GM23338 (cell line): ENCODE data around the gene ARPC1A. TPM values are rescaled to one million over a fixed set of nuclear protein-coding genes. Genes with fewer than 3 reads are reported as not detected.

Source experiments
- ATAC-seq: fragments of 200-7000 bp; cut with Tn5 transposase; 3 replicates; pipeline ENCODE4 v1.9.1; 2020
- DNase-seq: peaks from one replicate; pipeline ENCODE4 v3.0.0-alpha.2; 2015; ENCODE audit warnings: low spot score
- H2AFZ ChIP-seq: fragments of 200-600 bp; sonication (generic); 2 replicates; pipeline ENCODE4 v1.8.0; 2016; ENCODE audit warnings: antibody characterized with exemption, mild to moderate bottlenecking, moderate library complexity
- H3F3A ChIP-seq: fragments of 200-600 bp; sonication (generic); replicated peaks from 2 replicates; pipeline ENCODE4 v1.8.0; 2017; ENCODE audit warnings: antibody characterized with exemption, mixed run types, low read depth
- H3K27ac ChIP-seq: fragments of 200-600 bp; sonication (generic); 2 replicates; pipeline ENCODE4 v1.6.1; 2016; ENCODE audit warnings: low read depth
- H3K27me3 ChIP-seq: fragments of 200-600 bp; sonication (generic); 2 replicates; pipeline ENCODE4 v1.8.0; 2016; ENCODE audit warnings: mild to moderate bottlenecking, mixed run types, moderate library complexity; ENCODE audit not compliant: insufficient read depth
- H3K36me3 ChIP-seq: fragments of 200-600 bp; sonication (generic); 2 replicates; pipeline ENCODE4 v1.8.0; 2016; ENCODE audit warnings: mild to moderate bottlenecking; ENCODE audit not compliant: insufficient read depth
- H3K4me1 ChIP-seq: fragments of 200-600 bp; sonication (generic); 2 replicates; pipeline ENCODE4 v1.8.0; 2016; ENCODE audit warnings: mild to moderate bottlenecking, moderate library complexity; ENCODE audit not compliant: insufficient read depth
- H3K4me2 ChIP-seq: fragments of 200-600 bp; sonication (generic); 2 replicates; pipeline ENCODE4 v1.7.1; 2017; ENCODE audit warnings: mixed run types
- H3K4me3 ChIP-seq: fragments of 200-600 bp; sonication (generic); 2 replicates; pipeline ENCODE4 v1.6.1; 2016; ENCODE audit warnings: mixed run types
- H3K79me2 ChIP-seq: fragments of 200-600 bp; sonication (generic); replicated peaks from 2 replicates; pipeline ENCODE4 v1.8.0; 2017; ENCODE audit warnings: mild to moderate bottlenecking; ENCODE audit not compliant: insufficient read depth
- H3K9me2 ChIP-seq: fragments of 200-600 bp; sonication (generic); 2 replicates; pipeline ENCODE4 v1.8.0; 2017; ENCODE audit not compliant: insufficient read depth
- H4K20me1 ChIP-seq: fragments of 200-600 bp; sonication (generic); replicated peaks from 2 replicates; pipeline ENCODE4 v1.8.0; 2017; ENCODE audit warnings: mild to moderate bottlenecking; ENCODE audit not compliant: insufficient read depth
- H3K27ac Mint-ChIP-seq: 2 replicates; pipeline ENCODE4 v1.8.0; 2020; ENCODE audit warnings: inconsistent platforms, mild to moderate bottlenecking, moderate library complexity, mixed read lengths
- H3K27me3 Mint-ChIP-seq: 3 replicates; pipeline ENCODE4 v1.8.0; 2022; ENCODE audit warnings: low read depth, mild to moderate bottlenecking, moderate library complexity, mixed read lengths, inconsistent platforms; ENCODE audit not compliant: insufficient read depth, poor library complexity
- H3K36me3 Mint-ChIP-seq: 3 replicates; pipeline ENCODE4 v1.8.0; 2021; ENCODE audit warnings: low read depth, mild to moderate bottlenecking, inconsistent platforms, moderate library complexity, mixed read lengths
- H3K4me1 Mint-ChIP-seq: 3 replicates; pipeline ENCODE4 v1.8.0; 2020; ENCODE audit warnings: mild to moderate bottlenecking, inconsistent platforms, mixed read lengths
- H3K4me3 Mint-ChIP-seq: 3 replicates; pipeline ENCODE4 v1.8.0; 2021; ENCODE audit warnings: moderate library complexity, mild to moderate bottlenecking, inconsistent platforms, mixed read lengths
- H3K9me3 Mint-ChIP-seq: 3 replicates; pipeline ENCODE4 v1.8.0; 2020; ENCODE audit warnings: moderate library complexity, mild to moderate bottlenecking, inconsistent platforms, mixed read lengths
- CREB1 ChIP-seq: fragments of 250-450 bp; sonication (Bioruptor Pico); IDR thresholded peaks from 2 replicates; pipeline ENCODE4 v1.5.0; 2020; ENCODE audit warnings: low read depth, mild to moderate bottlenecking, moderate library complexity
- EZH2 ChIP-seq: fragments of 200-600 bp; sonication (generic); IDR thresholded peaks from one replicate; pipeline ENCODE4 v1.8.0; 2017; ENCODE audit warnings: antibody characterized with exemption, mild to moderate bottlenecking, low read depth; ENCODE audit not compliant: unreplicated experiment
- JUNB ChIP-seq: IDR thresholded peaks from one replicate; pipeline ENCODE4 v1.6.1; 2016; ENCODE audit warnings: antibody characterized with exemption; ENCODE audit not compliant: unreplicated experiment
- POLR2AphosphoS5 ChIP-seq: IDR thresholded peaks from 2 replicates; pipeline ENCODE4 v1.6.1; 2016; ENCODE audit warnings: antibody characterized with exemption, low read depth
- ZNF331 ChIP-seq: fragments of 250-450 bp; sonication (Bioruptor Pico); IDR thresholded peaks from 2 replicates; pipeline ENCODE4 v1.5.0; 2020; ENCODE audit warnings: low read depth, mild to moderate bottlenecking, moderate library complexity
- polyA plus RNA-seq: library from polyadenylated mRNA; unstranded; fragments of >200 nt; fragmentation: Nextera tagmentation; extraction: Ambion mirVana; gene quantifications from 2 replicates; pipeline ENCODE4 v1.2.1, GENCODE V29; 2016
- total RNA-seq: library from RNA; depleted of rRNA; stranded (reverse); fragments of >200 nt; shearing (Covaris generic); gene quantifications from 2 replicates; pipeline ENCODE4 v1.2.3, GENCODE V29; 2014
- TF ChIP-seq, protein P1 (sequence below): IDR thresholded peaks from one replicate; pipeline ENCODE4 v1.6.1; 2018; ENCODE audit warnings: antibody characterized with exemption; ENCODE audit not compliant: unreplicated experiment
- TF ChIP-seq, protein P2 (sequence below), 2 experiments: fragments of 200-600 bp in 1 of 2; sonication (generic) in 1 of 2; conservative IDR thresholded peaks; 2 replicates each; pipeline versions ENCODE4 v1.5.1 to v1.6.1; 2016 to 2017; ENCODE audit warnings: antibody characterized with exemption in 2 of 2, low read depth in 2 of 2, mild to moderate bottlenecking in 2 of 2, moderate library complexity in 1 of 2
- TF ChIP-seq, protein P3 (sequence below): fragments of 250-450 bp; sonication (Bioruptor Pico); IDR thresholded peaks from 2 replicates; pipeline ENCODE4 v1.5.0; 2020; ENCODE audit warnings: mild to moderate bottlenecking, moderate library complexity

Gene ARPC1A
- total and polyA plus RNA-seq, 2 experiments from 2014 or later, result 108 to 210 TPM

DNA sequence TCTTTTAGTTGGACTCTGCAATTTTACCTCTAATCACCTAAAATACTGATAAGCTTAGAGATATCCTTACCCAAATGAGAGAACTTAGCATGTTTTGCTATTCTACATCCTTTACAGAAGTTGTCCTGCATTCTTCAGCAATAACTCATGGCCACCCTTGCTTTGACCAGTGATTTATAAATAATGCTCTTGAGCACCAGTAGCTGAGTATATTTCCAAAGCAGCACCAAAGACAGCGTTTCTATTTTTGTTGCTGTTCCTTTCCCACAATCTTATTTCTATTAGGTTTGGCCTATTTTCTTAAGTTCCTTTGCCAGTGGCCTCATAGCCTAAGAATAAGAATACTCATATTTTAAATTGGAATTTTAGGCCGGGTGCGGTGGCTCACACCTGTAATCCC, 15.0 kb downstream of the ARPC1A start:
- H3K36me3 Mint-ChIP-seq, result peaks cover 43% of the 10 kb centered on the region; the same call in 2 of the 3 replicates
- H2AFZ ChIP-seq, result no peak overlapping the region
- H3K4me3 ChIP-seq, result no peak overlapping the region
- H3K79me2 ChIP-seq, result no peaks in the 10 kb centered on the region
- no peak overlapping the region for H3K27ac ChIP-seq
- peaks cover 2% of the 10 kb centered on the region for H3K27me3 Mint-ChIP-seq
- H3K4me3 Mint-ChIP-seq, result no peak overlapping the region
- H3F3A ChIP-seq, result no peaks in the 10 kb centered on the region
- no peak overlapping the region for H3K4me2 ChIP-seq
- H3K4me1 ChIP-seq, result no peaks in the 10 kb centered on the region
- DNase-seq (no peak), ATAC-seq (no peak)
- H3K9me3 Mint-ChIP-seq, result no peaks in the 10 kb centered on the region
- no peak overlapping the region for H3K27ac Mint-ChIP-seq
- TF ChIP-seq, protein P1, sequence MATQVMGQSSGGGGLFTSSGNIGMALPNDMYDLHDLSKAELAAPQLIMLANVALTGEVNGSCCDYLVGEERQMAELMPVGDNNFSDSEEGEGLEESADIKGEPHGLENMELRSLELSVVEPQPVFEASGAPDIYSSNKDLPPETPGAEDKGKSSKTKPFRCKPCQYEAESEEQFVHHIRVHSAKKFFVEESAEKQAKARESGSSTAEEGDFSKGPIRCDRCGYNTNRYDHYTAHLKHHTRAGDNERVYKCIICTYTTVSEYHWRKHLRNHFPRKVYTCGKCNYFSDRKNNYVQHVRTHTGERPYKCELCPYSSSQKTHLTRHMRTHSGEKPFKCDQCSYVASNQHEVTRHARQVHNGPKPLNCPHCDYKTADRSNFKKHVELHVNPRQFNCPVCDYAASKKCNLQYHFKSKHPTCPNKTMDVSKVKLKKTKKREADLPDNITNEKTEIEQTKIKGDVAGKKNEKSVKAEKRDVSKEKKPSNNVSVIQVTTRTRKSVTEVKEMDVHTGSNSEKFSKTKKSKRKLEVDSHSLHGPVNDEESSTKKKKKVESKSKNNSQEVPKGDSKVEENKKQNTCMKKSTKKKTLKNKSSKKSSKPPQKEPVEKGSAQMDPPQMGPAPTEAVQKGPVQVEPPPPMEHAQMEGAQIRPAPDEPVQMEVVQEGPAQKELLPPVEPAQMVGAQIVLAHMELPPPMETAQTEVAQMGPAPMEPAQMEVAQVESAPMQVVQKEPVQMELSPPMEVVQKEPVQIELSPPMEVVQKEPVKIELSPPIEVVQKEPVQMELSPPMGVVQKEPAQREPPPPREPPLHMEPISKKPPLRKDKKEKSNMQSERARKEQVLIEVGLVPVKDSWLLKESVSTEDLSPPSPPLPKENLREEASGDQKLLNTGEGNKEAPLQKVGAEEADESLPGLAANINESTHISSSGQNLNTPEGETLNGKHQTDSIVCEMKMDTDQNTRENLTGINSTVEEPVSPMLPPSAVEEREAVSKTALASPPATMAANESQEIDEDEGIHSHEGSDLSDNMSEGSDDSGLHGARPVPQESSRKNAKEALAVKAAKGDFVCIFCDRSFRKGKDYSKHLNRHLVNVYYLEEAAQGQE, result no peak
- no peak for TF ChIP-seq JUNB
- no peak for TF ChIP-seq ZNF331 (CRISPR knock-in tag)
- H3K9me2 ChIP-seq, result no peaks in the 10 kb centered on the region
- H4K20me1 ChIP-seq, result no peaks in the 10 kb centered on the region; the same call in 1 of the 2 replicates
- H3K36me3 ChIP-seq, result peaks cover 35% of the 10 kb centered on the region; the same call in 1 of the 2 replicates
- no peaks in the 10 kb centered on the region for H3K4me1 Mint-ChIP-seq
- H3K27me3 ChIP-seq, result no peaks in the 10 kb centered on the region

DNA sequence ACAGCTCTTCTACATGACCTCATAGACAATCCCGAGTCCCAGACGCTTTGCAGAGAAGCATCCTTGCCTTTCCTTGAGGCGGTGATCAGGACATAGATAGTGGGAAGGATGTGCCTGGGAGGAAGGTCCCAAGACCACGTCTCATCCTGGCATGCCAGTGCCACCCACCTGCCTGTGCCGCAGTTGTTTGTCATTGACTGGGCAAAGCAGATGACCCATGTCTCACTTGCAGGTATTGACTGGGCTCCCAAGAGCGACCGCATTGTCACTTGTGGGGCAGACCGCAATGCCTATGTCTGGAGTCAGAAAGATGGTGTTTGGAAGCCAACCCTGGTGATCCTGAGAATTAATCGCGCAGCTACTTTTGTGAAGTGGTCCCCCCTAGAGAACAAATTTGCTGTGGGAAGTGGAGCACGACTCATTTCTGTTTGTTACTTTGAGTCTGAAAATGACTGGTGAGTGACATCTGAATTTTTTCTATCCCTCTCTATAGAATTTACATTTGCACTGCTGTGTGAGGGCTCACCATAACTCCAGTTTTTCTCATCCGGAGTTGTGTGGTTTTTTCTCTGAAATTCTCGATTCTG, 18.5 kb downstream of the ARPC1A start:
- peaks cover 40% of the 10 kb centered on the region for H3K36me3 Mint-ChIP-seq
- H3K4me3 Mint-ChIP-seq, result no peak overlapping the region
- Histone ChIP-seq H3K27me3 (no peaks in the 10 kb centered on the region), H4K20me1 (no peaks in the 10 kb centered on the region), H3K79me2 (no peaks in the 10 kb centered on the region), H2AFZ (no peak overlapping the region), H3K4me3 (no peak overlapping the region), H3K36me3 (peaks cover 39% of the 10 kb centered on the region), H3K27ac (no peak overlapping the region), H3F3A (no peaks in the 10 kb centered on the region), H3K9me2 (no peaks in the 10 kb centered on the region), H3K4me2 (no peak overlapping the region), H3K4me1 (no peaks in the 10 kb centered on the region)
- no peaks in the 10 kb centered on the region for H3K9me3 Mint-ChIP-seq
- H3K4me1 Mint-ChIP-seq, result no peaks in the 10 kb centered on the region
- H3K27ac Mint-ChIP-seq, result no peak overlapping the region
- no peak for ATAC-seq
- no peak for DNase-seq
- peaks cover 2% of the 10 kb centered on the region for H3K27me3 Mint-ChIP-seq
- TF ChIP-seq CREB1 (CRISPR knock-in tag) (no peak), POLR2AphosphoS5 (no peak), EZH2 (no peak)
- TF ChIP-seq, protein P2, sequence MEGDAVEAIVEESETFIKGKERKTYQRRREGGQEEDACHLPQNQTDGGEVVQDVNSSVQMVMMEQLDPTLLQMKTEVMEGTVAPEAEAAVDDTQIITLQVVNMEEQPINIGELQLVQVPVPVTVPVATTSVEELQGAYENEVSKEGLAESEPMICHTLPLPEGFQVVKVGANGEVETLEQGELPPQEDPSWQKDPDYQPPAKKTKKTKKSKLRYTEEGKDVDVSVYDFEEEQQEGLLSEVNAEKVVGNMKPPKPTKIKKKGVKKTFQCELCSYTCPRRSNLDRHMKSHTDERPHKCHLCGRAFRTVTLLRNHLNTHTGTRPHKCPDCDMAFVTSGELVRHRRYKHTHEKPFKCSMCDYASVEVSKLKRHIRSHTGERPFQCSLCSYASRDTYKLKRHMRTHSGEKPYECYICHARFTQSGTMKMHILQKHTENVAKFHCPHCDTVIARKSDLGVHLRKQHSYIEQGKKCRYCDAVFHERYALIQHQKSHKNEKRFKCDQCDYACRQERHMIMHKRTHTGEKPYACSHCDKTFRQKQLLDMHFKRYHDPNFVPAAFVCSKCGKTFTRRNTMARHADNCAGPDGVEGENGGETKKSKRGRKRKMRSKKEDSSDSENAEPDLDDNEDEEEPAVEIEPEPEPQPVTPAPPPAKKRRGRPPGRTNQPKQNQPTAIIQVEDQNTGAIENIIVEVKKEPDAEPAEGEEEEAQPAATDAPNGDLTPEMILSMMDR (conservative IDR thresholded peaks at IDR 0.05; ENCODE audit: low read depth in 2 of 2), result no peak
- TF ChIP-seq, protein P3, sequence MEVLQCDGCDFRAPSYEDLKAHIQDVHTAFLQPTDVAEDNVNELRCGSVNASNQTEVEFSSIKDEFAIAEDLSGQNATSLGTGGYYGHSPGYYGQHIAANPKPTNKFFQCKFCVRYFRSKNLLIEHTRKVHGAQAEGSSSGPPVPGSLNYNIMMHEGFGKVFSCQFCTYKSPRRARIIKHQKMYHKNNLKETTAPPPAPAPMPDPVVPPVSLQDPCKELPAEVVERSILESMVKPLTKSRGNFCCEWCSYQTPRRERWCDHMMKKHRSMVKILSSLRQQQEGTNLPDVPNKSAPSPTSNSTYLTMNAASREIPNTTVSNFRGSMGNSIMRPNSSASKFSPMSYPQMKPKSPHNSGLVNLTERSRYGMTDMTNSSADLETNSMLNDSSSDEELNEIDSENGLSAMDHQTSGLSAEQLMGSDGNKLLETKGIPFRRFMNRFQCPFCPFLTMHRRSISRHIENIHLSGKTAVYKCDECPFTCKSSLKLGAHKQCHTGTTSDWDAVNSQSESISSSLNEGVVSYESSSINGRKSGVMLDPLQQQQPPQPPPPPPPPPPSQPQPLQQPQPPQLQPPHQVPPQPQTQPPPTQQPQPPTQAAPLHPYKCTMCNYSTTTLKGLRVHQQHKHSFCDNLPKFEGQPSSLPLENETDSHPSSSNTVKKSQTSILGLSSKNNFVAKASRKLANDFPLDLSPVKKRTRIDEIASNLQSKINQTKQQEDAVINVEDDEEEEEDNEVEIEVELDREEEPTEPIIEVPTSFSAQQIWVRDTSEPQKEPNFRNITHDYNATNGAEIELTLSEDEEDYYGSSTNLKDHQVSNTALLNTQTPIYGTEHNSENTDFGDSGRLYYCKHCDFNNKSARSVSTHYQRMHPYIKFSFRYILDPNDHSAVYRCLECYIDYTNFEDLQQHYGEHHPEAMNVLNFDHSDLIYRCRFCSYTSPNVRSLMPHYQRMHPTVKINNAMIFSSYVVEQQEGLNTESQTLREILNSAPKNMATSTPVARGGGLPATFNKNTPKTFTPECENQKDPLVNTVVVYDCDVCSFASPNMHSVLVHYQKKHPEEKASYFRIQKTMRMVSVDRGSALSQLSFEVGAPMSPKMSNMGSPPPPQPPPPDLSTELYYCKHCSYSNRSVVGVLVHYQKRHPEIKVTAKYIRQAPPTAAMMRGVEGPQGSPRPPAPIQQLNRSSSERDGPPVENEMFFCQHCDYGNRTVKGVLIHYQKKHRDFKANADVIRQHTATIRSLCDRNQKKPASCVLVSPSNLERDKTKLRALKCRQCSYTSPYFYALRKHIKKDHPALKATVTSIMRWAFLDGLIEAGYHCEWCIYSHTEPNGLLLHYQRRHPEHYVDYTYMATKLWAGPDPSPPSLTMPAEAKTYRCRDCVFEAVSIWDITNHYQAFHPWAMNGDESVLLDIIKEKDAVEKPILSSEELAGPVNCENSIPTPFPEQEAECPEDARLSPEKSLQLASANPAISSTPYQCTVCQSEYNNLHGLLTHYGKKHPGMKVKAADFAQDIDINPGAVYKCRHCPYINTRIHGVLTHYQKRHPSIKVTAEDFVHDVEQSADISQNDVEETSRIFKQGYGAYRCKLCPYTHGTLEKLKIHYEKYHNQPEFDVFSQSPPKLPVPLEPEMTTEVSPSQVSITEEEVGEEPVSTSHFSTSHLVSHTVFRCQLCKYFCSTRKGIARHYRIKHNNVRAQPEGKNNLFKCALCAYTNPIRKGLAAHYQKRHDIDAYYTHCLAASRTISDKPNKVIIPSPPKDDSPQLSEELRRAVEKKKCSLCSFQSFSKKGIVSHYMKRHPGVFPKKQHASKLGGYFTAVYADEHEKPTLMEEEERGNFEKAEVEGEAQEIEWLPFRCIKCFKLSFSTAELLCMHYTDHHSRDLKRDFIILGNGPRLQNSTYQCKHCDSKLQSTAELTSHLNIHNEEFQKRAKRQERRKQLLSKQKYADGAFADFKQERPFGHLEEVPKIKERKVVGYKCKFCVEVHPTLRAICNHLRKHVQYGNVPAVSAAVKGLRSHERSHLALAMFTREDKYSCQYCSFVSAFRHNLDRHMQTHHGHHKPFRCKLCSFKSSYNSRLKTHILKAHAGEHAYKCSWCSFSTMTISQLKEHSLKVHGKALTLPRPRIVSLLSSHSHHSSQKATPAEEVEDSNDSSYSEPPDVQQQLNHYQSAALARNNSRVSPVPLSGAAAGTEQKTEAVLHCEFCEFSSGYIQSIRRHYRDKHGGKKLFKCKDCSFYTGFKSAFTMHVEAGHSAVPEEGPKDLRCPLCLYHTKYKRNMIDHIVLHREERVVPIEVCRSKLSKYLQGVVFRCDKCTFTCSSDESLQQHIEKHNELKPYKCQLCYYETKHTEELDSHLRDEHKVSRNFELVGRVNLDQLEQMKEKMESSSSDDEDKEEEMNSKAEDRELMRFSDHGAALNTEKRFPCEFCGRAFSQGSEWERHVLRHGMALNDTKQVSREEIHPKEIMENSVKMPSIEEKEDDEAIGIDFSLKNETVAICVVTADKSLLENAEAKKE (CRISPR knock-in tag), result no peak
